IMR-90 (cell line): ENCODE measurements around the gene DERA. TPM values are rescaled to one million over a fixed set of nuclear protein-coding genes. Genes with fewer than 3 reads are reported as not detected.

Experiments
- ATAC-seq: fragments of 200-7000 bp; cut with Tn5 transposase; 2 replicates; pipeline ENCODE4 v1.9.1; 2020; ENCODE audit warnings: low read depth, mild to moderate bottlenecking, moderate library complexity
- BruUV-seq: library from RNA; stranded (reverse); fragments of 400-500 nt; replicated peaks from 2 replicates; lab custom pipeline; 2021; lab: Mats Ljungman, UMichigan
- CTCF ChIA-PET: fragments of 300-600 bp; formaldehyde crosslinking; extraction: SDS; loops from one replicate; lab custom pipeline; 2021; ENCODE audit warnings: antibody characterized with exemption; lab: Yijun Ruan, JAX
- POLR2A ChIA-PET: fragments of 300-600 bp; sonication (Branson Sonifier 250); formaldehyde crosslinking; loops from one replicate; lab custom pipeline; 2022; ENCODE audit warnings: antibody characterized with exemption; ENCODE audit not compliant: unreplicated experiment; lab: Charles Lee
- DNase-seq: peaks from one replicate; pipeline ENCODE4 v3.0.0; 2013
- H2AFZ ChIP-seq: replicated peaks from 2 replicates; pipeline ENCODE3; 2013; ENCODE audit warnings: low read length, mild to moderate bottlenecking; ENCODE audit not compliant: poor library complexity
- H2AK5ac ChIP-seq: 2 replicates; pipeline ENCODE4 v1.6.1; 2013; ENCODE audit warnings: low read depth, low read length, inconsistent platforms
- H2AK9ac ChIP-seq: replicated peaks from 2 replicates; pipeline ENCODE3; 2013; ENCODE audit warnings: mild to moderate bottlenecking, low read depth, low read length, moderate library complexity; ENCODE audit not compliant: poor library complexity
- H2BK120ac ChIP-seq: 2 replicates; pipeline ENCODE4 v1.6.1; 2013; ENCODE audit warnings: low read depth, low read length, inconsistent platforms
- H2BK15ac ChIP-seq: 3 replicates; pipeline ENCODE4 v1.6.1; 2013; ENCODE audit warnings: low read depth, low read length, inconsistent platforms
- H2BK20ac ChIP-seq: 2 replicates; pipeline ENCODE4 v1.6.1; 2013; ENCODE audit warnings: low read depth, mild to moderate bottlenecking, inconsistent platforms, low read length, moderate library complexity
- H2BK5ac ChIP-seq: 2 replicates; pipeline ENCODE4 v1.6.1; 2013; ENCODE audit warnings: mild to moderate bottlenecking, low read depth, low read length, inconsistent platforms; ENCODE audit not compliant: poor library complexity, severe bottlenecking
- H3K14ac ChIP-seq: replicated peaks from 2 replicates; pipeline ENCODE4 v1.6.1; 2013; ENCODE audit warnings: low read depth, low read length, inconsistent platforms
- H3K18ac ChIP-seq: 2 replicates; pipeline ENCODE4 v1.6.1; 2013; ENCODE audit warnings: low read depth, low read length, control low read depth
- H3K23ac ChIP-seq: 2 replicates; pipeline ENCODE4 v1.6.1; 2013; ENCODE audit warnings: low read depth, low read length, inconsistent platforms
- H3K27ac ChIP-seq: 2 replicates; pipeline ENCODE4 v1.5.1; 2013; ENCODE audit warnings: mild to moderate bottlenecking, control low read depth, low read length; ENCODE audit not compliant: insufficient read depth
- H3K27me3 ChIP-seq: 2 replicates; pipeline ENCODE4 v1.6.1; 2013; ENCODE audit warnings: low read length; ENCODE audit not compliant: control insufficient read depth, insufficient read depth
- H3K36me3 ChIP-seq: 2 replicates; pipeline ENCODE4 v1.6.1; 2013; ENCODE audit warnings: low read length, mixed read lengths; ENCODE audit not compliant: control insufficient read depth, insufficient read depth
- H3K4ac ChIP-seq: 2 replicates; pipeline ENCODE4 v1.6.1; 2013; ENCODE audit warnings: low read depth, low read length, inconsistent platforms
- H3K4me1 ChIP-seq: 2 replicates; pipeline ENCODE4 v1.6.1; 2013; ENCODE audit warnings: low read length, mixed read lengths; ENCODE audit not compliant: control insufficient read depth, insufficient read depth
- H3K4me2 ChIP-seq: 2 replicates; pipeline ENCODE4 v1.6.1; 2013; ENCODE audit warnings: low read depth, mild to moderate bottlenecking, control low read depth, low read length, moderate library complexity
- H3K4me3 ChIP-seq: 2 replicates; pipeline ENCODE4 v1.5.1; 2013; ENCODE audit warnings: low read depth, mild to moderate bottlenecking, control low read depth, low read length, moderate library complexity; ENCODE audit not compliant: insufficient read depth
- H3K56ac ChIP-seq: 2 replicates; pipeline ENCODE4 v1.6.1; 2013; ENCODE audit warnings: low read length, inconsistent platforms; ENCODE audit not compliant: insufficient read depth; ENCODE audit errors: extremely low read depth
- H3K79me1 ChIP-seq, 2 experiments: 2 replicates each; pipeline ENCODE4 v1.6.1; 2013; ENCODE audit warnings: low read length in 2 of 2, inconsistent platforms in 1 of 2, low read depth in 1 of 2
- H3K9ac ChIP-seq: 2 replicates; pipeline ENCODE4 v1.6.1; 2013; ENCODE audit warnings: low read depth, low read length, control low read depth
- H3K9me1 ChIP-seq: 2 replicates; pipeline ENCODE4 v1.6.1; 2013; ENCODE audit warnings: low read length, inconsistent platforms; ENCODE audit not compliant: insufficient read depth
- H3K9me3 ChIP-seq: 2 replicates; pipeline ENCODE4 v1.6.1; 2013; ENCODE audit warnings: low read length; ENCODE audit not compliant: control insufficient read depth, insufficient read depth
- H4K20me1 ChIP-seq: 2 replicates; pipeline ENCODE4 v1.6.1; 2013; ENCODE audit warnings: low read length, inconsistent platforms; ENCODE audit not compliant: insufficient read depth
- H4K5ac ChIP-seq: 2 replicates; pipeline ENCODE4 v1.6.1; 2013; ENCODE audit warnings: mild to moderate bottlenecking, low read depth, low read length, control low read depth
- H4K8ac ChIP-seq, 2 experiments: 2 replicates each; pipeline ENCODE4 v1.6.1; 2013; ENCODE audit warnings: low read depth in 2 of 2, low read length in 2 of 2, control low read depth in 1 of 2, inconsistent platforms in 1 of 2
- H4K91ac ChIP-seq: 2 replicates; pipeline ENCODE4 v1.6.1; 2013; ENCODE audit warnings: low read depth, low read length, inconsistent platforms; ENCODE audit not compliant: insufficient read depth
- CEBPB ChIP-seq: IDR thresholded peaks from 2 replicates; pipeline ENCODE4 v1.6.1; 2012; ENCODE audit warnings: low read depth, low read length, improper control_type of control experiment
- FOS ChIP-seq: fragments of 150-350 bp; IDR thresholded peaks from 2 replicates; pipeline ENCODE4 v1.6.1; 2016; ENCODE audit warnings: low read depth, low read length
- MAFK ChIP-seq: IDR thresholded peaks from 2 replicates; pipeline ENCODE4 v1.6.1; 2012; ENCODE audit warnings: low read depth, low read length, improper control_type of control experiment
- MAZ ChIP-seq: IDR thresholded peaks from 2 replicates; pipeline ENCODE4 v1.6.1; 2012; ENCODE audit warnings: low read depth, mild to moderate bottlenecking, low read length, improper control_type of control experiment, moderate library complexity, borderline replicate concordance
- POLR2A ChIP-seq: IDR thresholded peaks from 2 replicates; pipeline ENCODE4 v1.6.1; 2012; ENCODE audit warnings: mild to moderate bottlenecking, low read depth, low read length
- RFX5 ChIP-seq: IDR thresholded peaks from 2 replicates; pipeline ENCODE4 v1.8.0; 2012; ENCODE audit warnings: low read depth, mild to moderate bottlenecking, low read length, moderate library complexity
- WGBS, 2 experiments: methylation state at CpG; one replicate each; pipeline versions ENCODE4 v1.1.5 to v1.1.7; 2013; ENCODE audit warnings: missing lambda C conversion rate in 2 of 2; ENCODE audit not compliant: insufficient read length in 1 of 2; ENCODE audit errors: extremely low coverage in 2 of 2; 5-methylcytosine and 5-hydroxymethylcytosine counted together
- dilution Hi-C: fragments of 300-500 bp; cut with HindIII; formaldehyde crosslinking; loops from one replicate; pipeline ENCODE4 v1.14.3; 2018; ENCODE audit warnings: low sequenced_read_pairs; ENCODE audit not compliant: unreplicated experiment
- in situ Hi-C: fragments of 300-500 bp; cut with MboI; formaldehyde crosslinking; loops from 3 replicates; pipeline ENCODE4 v1.14.3; 2019; ENCODE audit warnings: low sequenced_read_pairs, inconsistent platforms, mixed read lengths
- intact Hi-C: fragments of 100-400 bp; cut with micrococcal nuclease; formaldehyde crosslinking; loops from 2 replicates; pipeline ENCODE4 v1.10.0; 2022
- polyA plus RNA-seq, 3 experiments: library from polyadenylated mRNA; depleted of rRNA; stranded (reverse); fragments of >200 nt; gene quantifications; 2 replicates each; pipeline ENCODE4 v1.2.3, GENCODE V29; 2012; ENCODE audit warnings: low replicate concordance in 1 of 3
- total RNA-seq: library from RNA; depleted of rRNA; stranded (reverse); fragments of >200 nt; gene quantifications from 2 replicates; pipeline ENCODE4 v1.2.3, GENCODE V29; 2012
- TF ChIP-seq, protein P1 (sequence below): conservative IDR thresholded peaks from 2 replicates; pipeline ENCODE4 v1.5.1; 2012; ENCODE audit warnings: mild to moderate bottlenecking, low read depth, low read length, improper control_type of control experiment
- TF ChIP-seq, protein P2 (sequence below): fragments of 150-350 bp; IDR thresholded peaks from 2 replicates; pipeline ENCODE4 v1.6.1; 2016; ENCODE audit warnings: low read depth, mild to moderate bottlenecking, low read length, moderate library complexity, borderline replicate concordance

The DERA gene
- total and polyA plus RNA-seq, 2 of the 4 experiments (the other 2 are of a cell fraction), result 28.1 to 58.6 TPM

DNA sequence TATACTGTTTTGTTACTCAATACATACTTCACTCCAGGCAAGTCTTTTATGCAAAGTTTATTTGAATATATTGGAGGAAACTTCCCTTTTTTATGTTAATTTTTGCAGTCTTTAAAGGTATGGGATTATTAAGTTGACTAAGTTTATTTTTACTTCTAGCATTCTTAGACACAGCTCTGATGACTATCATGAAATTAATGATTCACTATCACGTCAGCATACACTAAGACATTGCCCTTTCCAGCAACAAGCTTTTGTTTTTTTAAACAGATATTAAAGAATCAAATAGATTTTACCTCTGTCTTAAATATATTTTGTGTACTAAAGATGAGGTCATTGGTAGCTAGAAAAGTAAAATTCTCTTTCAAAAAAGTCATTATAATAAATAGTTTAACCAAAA lies 52.1 kb downstream of the DERA start:
- Histone ChIP-seq H3K36me3 (peaks cover 12% of the 10 kb centered on the region), H2AK5ac (no peak overlapping the region), H2BK120ac (no peak overlapping the region), H3K23ac (no peak overlapping the region), H3K14ac (no peak overlapping the region), H3K4me3 (no peak overlapping the region), H3K9me3 (no peaks in the 10 kb centered on the region), H2AFZ (no peak overlapping the region), H3K56ac (no peak overlapping the region), H4K91ac (no peak overlapping the region), H4K8ac (no peak overlapping the region; a peak in 1 of 4 replicates), H3K9ac (no peak overlapping the region), H2AK9ac (no peak overlapping the region), H4K20me1 (no peaks in the 10 kb centered on the region), H2BK20ac (no peak overlapping the region), H2BK5ac (peak overlapping the region; percentile 84), H3K18ac (no peak overlapping the region), H3K27me3 (no peaks in the 10 kb centered on the region), H3K4me2 (no peak overlapping the region), H3K4ac (no peak overlapping the region), H2BK15ac (no peak overlapping the region), H3K27ac (no peak overlapping the region), H3K79me1 (peaks cover 0 to 8% of the 10 kb centered on the region in 2 experiments; a peak in 3 of 4 replicates), H3K9me1 (peaks cover 27% of the 10 kb centered on the region), H4K5ac (no peak overlapping the region), H3K4me1 (peaks cover 15% of the 10 kb centered on the region)
- CTCF ChIA-PET, result no interaction called here
- no peak for TF ChIP-seq CEBPB
- TF ChIP-seq MAFK, result 0 out of 2 replicates have a peak, but pooled peaks have one; percentile 3
- no peak for TF ChIP-seq MAZ
- TF ChIP-seq RFX5, result no peak
- TF ChIP-seq, protein P1, sequence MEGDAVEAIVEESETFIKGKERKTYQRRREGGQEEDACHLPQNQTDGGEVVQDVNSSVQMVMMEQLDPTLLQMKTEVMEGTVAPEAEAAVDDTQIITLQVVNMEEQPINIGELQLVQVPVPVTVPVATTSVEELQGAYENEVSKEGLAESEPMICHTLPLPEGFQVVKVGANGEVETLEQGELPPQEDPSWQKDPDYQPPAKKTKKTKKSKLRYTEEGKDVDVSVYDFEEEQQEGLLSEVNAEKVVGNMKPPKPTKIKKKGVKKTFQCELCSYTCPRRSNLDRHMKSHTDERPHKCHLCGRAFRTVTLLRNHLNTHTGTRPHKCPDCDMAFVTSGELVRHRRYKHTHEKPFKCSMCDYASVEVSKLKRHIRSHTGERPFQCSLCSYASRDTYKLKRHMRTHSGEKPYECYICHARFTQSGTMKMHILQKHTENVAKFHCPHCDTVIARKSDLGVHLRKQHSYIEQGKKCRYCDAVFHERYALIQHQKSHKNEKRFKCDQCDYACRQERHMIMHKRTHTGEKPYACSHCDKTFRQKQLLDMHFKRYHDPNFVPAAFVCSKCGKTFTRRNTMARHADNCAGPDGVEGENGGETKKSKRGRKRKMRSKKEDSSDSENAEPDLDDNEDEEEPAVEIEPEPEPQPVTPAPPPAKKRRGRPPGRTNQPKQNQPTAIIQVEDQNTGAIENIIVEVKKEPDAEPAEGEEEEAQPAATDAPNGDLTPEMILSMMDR, result no peak
- TF ChIP-seq, protein P2, sequence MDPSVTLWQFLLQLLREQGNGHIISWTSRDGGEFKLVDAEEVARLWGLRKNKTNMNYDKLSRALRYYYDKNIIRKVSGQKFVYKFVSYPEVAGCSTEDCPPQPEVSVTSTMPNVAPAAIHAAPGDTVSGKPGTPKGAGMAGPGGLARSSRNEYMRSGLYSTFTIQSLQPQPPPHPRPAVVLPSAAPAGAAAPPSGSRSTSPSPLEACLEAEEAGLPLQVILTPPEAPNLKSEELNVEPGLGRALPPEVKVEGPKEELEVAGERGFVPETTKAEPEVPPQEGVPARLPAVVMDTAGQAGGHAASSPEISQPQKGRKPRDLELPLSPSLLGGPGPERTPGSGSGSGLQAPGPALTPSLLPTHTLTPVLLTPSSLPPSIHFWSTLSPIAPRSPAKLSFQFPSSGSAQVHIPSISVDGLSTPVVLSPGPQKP, result no peak
- TF ChIP-seq FOS, result peak; percentile 53; the same call in 1 of the 2 replicates
- TF ChIP-seq POLR2A, result no peak
- POLR2A ChIA-PET, result no interaction called here
- peak; percentile 85 for ATAC-seq
- WGBS, 2 experiments, result no CpG with 5 or more reads among the region's 1 CpG
- in situ Hi-C loops, result no loop called here
- dilution Hi-C loops, result no loop called here
- DNase-seq, result peak; percentile 83
- no TSS peak for BruUV-seq
- intact Hi-C loops, result no loop called here
